GM11168 (cell line): ENCODE data around the gene CDC6.

Experiments
- in situ Hi-C: fragments of 300-500 bp; cut with MboI; formaldehyde crosslinking; loops from one replicate; pipeline ENCODE4 v1.12.0; 2022; ENCODE audit warnings: low sequenced_read_pairs; ENCODE audit not compliant: unreplicated experiment

Gene CDC6

GRCh38 chr17:40286473-40286872 lies 1.2 kb upstream of the CDC6 start:
- in situ Hi-C loops, result loop anchor here (10.0 kb wide), 1 partner anchor 92 kb away; no protein-coding TSS in a partner anchor

DNA sequence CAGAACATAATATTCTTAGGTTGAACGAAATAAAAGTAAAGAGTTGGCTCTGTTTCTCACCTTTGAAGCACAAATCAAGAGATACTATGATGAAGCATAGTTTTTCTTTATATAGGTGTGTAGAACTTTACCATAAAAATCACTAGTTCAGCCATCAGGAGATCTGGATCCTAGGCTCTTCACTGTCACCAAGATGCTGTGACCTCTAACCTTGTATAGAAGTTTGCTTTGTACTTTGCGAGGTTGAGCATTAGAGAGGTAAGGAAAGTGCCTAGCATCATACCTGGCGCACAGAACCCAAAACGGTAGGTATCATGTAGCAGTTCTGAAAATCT lies 553 bp upstream of the CDC6 start:
- in situ Hi-C loops, result loop anchor here (10.0 kb wide), 1 partner anchor 92 kb away; no protein-coding TSS in a partner anchor

DNA sequence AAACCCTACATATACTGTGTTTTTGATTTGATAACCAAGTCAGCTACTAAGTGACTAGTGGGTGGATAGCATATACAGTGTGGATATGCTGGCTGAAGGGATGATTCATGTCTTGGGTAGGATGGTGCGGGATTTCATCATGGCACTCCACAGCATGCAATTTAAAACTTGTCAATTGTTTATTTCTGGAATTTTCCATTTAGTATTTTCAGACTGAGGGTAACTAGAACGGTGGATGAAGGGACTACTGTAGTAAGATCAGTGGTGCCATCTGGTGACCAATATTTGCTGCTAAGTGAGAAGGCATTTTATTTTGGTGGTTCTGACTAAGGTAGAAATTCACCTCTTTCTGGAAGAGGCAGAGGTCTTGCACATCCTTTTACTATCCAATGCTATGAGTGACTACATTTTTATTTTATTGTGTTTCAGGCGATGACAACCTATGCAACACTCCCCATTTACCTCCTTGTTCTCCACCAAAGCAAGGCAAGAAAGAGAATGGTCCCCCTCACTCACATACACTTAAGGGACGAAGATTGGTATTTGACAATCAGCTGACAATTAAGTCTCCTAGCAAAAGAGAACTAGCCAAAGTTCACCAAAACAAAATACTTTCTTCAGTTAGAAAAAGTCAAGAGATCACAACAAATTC lies 3.1 kb downstream of the CDC6 start:
- in situ Hi-C loops, result loop anchor here (10.0 kb wide), 1 partner anchor 124 kb away; the partner anchor contains the start of gene TOP2A

GRCh38 chr17:40291281-40291664 lies 3.6 kb downstream of the CDC6 start:
- in situ Hi-C loops, result loop anchor here (10.0 kb wide), 1 partner anchor 124 kb away; the partner anchor contains the start of gene TOP2A

- in situ Hi-C loops, result loop anchor here (10.0 kb wide), 1 partner anchor 121 kb away; the partner anchor contains the start of gene TOP2A
Measured at GRCh38 chr17:40293363-40293762, 5.7 kb downstream of the CDC6 start.

- in situ Hi-C loops, result loop anchor here (10.0 kb wide), 1 partner anchor 119 kb away; the partner anchor contains the start of gene TOP2A
Measured at GRCh38 chr17:40295488-40296436, 8.1 kb downstream of the CDC6 start.

- in situ Hi-C loops, result loop anchor here (10.0 kb wide), 1 partner anchor 117 kb away; the partner anchor contains the start of gene TOP2A
Measured at GRCh38 chr17:40297511-40297910, 9.8 kb downstream of the CDC6 start.

GRCh38 chr17:40298726-40299125 lies 11.0 kb downstream of the CDC6 start:
- in situ Hi-C loops, result loop anchor here (10.0 kb wide), 1 partner anchor 116 kb away; the partner anchor contains the start of gene TOP2A

GRCh38 chr17:40299159-40299757 lies 11.6 kb downstream of the CDC6 start:
- in situ Hi-C loops, result loop anchor here (10.0 kb wide), 1 partner anchor 116 kb away; the partner anchor contains the start of gene TOP2A

DNA sequence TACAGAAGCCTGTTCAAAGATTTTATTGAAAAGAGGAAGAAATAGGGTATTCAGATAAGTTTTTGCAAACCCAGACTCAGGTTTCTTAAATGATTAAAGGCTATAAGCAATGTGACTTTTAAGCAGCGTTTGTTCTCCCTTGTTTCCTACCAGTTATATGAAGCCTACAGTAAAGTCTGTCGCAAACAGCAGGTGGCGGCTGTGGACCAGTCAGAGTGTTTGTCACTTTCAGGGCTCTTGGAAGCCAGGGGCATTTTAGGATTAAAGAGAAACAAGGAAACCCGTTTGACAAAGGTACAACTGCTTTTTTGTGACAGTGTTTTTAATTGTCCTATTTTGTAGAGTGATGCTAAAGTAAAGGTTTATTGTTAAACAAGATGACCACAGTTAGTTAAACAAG lies 13.6 kb downstream of the CDC6 start:
- in situ Hi-C loops, result loop anchor here (10.0 kb wide), 1 partner anchor 53 kb away; no protein-coding TSS in a partner anchor

DNA sequence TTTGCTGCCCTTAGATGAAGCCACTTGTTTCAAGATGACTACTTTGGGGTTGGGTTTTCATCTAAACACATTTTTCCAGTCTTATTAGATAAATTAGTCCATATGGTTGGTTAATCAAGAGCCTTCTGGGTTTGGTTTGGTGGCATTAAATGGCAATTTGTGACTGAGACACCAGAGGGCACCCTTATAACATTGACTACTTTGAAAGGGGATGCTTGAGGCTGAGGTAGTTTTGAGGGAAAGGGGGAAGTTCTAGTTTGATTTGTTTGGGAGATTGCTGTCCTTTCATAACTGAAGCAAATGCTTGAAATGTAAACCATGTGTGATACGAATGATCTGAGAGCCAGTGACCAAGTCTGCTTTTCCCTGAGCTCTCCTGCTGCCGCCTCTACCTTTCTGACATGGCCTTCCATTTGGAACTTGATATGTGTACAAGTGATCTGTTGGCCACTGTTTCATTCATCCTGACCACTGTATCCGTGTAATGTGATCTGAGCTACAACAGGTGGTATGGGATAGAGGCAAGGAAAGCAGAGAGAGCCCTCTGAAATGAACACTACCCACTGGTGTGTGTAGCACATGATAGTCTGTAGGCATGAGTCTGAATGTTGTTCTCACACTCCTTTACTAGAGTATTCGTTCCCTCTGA lies 15.5 kb downstream of the CDC6 start:
- in situ Hi-C loops, result loop anchor here (10.0 kb wide), 1 partner anchor 52 kb away; no protein-coding TSS in a partner anchor

DNA sequence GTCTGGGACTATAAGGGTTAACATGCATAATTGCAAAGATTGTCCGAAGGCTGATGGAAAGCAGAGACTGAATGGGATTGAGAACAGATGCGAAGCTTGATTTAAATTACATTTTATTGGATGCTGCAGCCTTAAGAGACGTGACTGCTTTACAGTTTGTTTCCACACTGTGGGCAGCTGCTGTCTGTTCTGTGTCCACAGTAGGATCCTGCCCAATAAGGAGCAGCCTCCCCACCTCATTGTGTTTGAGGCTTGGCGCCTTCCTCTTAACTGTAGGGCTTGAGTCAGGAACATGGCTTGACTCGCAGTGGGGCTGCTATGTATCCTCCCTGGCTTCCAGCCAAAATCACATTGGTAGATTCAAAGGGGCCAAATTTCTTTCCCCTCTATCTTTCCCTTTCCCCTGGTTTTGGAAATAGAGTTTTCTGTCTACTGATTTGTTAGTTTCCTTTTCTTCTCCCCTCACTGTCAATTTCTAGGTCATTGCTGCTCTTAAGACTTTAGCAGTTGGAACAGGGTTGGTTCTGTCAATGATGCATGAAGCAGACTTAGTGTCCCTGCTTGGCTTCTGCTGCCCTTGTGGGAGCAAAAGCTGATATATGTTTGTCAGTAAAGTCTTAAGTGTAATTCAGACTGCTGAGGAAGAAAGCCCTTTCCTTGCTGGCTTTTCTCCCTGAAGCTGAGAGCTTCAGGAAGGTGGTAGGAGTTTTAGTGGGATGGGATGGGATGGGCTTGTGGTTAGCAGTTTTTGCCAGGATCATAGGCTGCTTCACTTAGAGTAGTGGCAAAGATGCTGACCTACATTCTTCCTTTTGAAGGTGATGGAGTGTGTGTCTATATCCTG lies 16.3 kb downstream of the CDC6 start:
- in situ Hi-C loops, result loop anchor here (10.0 kb wide), 1 partner anchor 51 kb away; no protein-coding TSS in a partner anchor

GRCh38 chr17:40304552-40304863 lies 16.8 kb downstream of the CDC6 start:
- in situ Hi-C loops, result loop anchor here (10.0 kb wide), 1 partner anchor 50 kb away; no protein-coding TSS in a partner anchor

- in situ Hi-C loops, result loop anchor here (10.0 kb wide), 1 partner anchor 50 kb away; no protein-coding TSS in a partner anchor
Measured at GRCh38 chr17:40304866-40305265, 17.2 kb downstream of the CDC6 start.

GRCh38 chr17:40306395-40306794 lies 18.7 kb downstream of the CDC6 start:
- in situ Hi-C loops, result loop anchor here (10.0 kb wide), 1 partner anchor 48 kb away; no protein-coding TSS in a partner anchor

- in situ Hi-C loops, result loop anchor here (10.0 kb wide), 1 partner anchor 48 kb away; no protein-coding TSS in a partner anchor
Measured at GRCh38 chr17:40307001-40307730, 19.5 kb downstream of the CDC6 start.

DNA sequence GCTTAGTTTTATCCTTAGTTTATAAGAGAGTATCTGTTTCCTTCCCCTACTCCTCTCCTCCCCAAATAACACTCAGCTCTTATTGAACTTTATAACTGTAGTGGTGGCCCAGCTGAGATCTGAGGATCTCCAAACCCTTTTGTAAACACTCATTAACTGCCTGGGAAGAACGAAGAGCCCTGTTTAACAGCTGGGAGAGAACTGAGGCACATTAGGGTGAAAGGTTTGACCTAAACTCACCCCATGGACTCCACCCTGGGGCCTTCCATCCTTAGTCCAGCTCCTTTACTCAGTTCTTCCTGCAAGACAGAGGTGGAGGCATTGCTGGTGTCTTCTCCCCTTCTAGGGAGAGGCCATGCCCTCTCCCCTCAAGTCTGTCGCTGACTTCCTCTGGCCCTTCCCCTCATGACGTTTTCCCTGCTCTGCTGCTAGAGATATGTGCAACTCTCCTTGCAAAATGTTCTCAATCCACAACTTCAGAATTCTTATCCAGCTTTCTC lies 20.1 kb downstream of the CDC6 start:
- in situ Hi-C loops, result loop anchor here (10.0 kb wide), 1 partner anchor 47 kb away; no protein-coding TSS in a partner anchor
